Measurements from ENCODE around the gene BCDIN3D.

BCDIN3D gene

DNA sequence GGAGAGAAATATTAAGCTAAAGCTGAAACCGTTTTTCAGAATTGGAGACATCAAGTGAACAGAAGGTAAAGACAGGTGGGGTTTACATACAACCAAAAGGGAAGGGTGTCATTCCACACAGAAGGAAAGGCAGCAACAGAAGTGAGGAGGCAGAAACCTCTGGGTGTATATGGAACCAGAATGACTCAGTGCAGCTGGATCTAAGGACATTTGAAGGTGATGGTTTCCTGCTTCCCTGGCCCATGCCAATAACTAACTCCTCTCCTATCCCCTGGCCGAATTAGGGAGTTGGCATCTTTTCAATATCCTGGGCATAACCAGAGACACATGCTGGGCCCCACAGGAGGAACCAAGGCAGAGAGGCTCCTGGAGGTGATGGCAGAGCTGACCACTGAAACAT lies 23.1 kb downstream of the BCDIN3D start:
- no peak overlapping the region for H3K27ac ChIP-seq (ENCODE audit: low read depth, low read length)
- H3K36me3 ChIP-seq (ENCODE audit: control insufficient read depth, low read length): no peaks in the 10 kb centered on the region; the same call in 1 of the 2 replicates
- H3K79me2 ChIP-seq (ENCODE audit: control insufficient read depth, low read length): peaks cover 24% of the 10 kb centered on the region
- H3K27me3 ChIP-seq (ENCODE audit: control insufficient read depth, low read length): no peaks in the 10 kb centered on the region
- peaks cover 19% of the 10 kb centered on the region for H3K4me1 ChIP-seq (ENCODE audit: control insufficient read depth, low read length)
- H4K20me1 ChIP-seq (ENCODE audit: control insufficient read depth, insufficient read depth, low read depth, low read length): no peaks in the 10 kb centered on the region
- TF ChIP-seq EZH2phosphoT487 (IDR thresholded peaks at IDR 0.05; ENCODE audit: borderline replicate concordance, low read length): no peak
- TF ChIP-seq, protein P1, sequence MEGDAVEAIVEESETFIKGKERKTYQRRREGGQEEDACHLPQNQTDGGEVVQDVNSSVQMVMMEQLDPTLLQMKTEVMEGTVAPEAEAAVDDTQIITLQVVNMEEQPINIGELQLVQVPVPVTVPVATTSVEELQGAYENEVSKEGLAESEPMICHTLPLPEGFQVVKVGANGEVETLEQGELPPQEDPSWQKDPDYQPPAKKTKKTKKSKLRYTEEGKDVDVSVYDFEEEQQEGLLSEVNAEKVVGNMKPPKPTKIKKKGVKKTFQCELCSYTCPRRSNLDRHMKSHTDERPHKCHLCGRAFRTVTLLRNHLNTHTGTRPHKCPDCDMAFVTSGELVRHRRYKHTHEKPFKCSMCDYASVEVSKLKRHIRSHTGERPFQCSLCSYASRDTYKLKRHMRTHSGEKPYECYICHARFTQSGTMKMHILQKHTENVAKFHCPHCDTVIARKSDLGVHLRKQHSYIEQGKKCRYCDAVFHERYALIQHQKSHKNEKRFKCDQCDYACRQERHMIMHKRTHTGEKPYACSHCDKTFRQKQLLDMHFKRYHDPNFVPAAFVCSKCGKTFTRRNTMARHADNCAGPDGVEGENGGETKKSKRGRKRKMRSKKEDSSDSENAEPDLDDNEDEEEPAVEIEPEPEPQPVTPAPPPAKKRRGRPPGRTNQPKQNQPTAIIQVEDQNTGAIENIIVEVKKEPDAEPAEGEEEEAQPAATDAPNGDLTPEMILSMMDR (IDR thresholded peaks at IDR 0.05; ENCODE audit: low read depth, low read length, poor library complexity, severe bottlenecking): no peak
- no peaks in the 10 kb centered on the region for H3K9me2 ChIP-seq (replicated peaks; ENCODE audit: control insufficient read depth, low read length)
- H3K4me2 ChIP-seq (ENCODE audit: low read length): no peak overlapping the region
- no peaks in the 10 kb centered on the region for H3K9me3 ChIP-seq (ENCODE audit: control insufficient read depth, insufficient read depth, low read length)
- H3F3A ChIP-seq (ENCODE audit: control insufficient read depth, insufficient read depth): peaks cover 6% of the 10 kb centered on the region
- no peak overlapping the region for H3K4me3 ChIP-seq (ENCODE audit: low read length)

DNA sequence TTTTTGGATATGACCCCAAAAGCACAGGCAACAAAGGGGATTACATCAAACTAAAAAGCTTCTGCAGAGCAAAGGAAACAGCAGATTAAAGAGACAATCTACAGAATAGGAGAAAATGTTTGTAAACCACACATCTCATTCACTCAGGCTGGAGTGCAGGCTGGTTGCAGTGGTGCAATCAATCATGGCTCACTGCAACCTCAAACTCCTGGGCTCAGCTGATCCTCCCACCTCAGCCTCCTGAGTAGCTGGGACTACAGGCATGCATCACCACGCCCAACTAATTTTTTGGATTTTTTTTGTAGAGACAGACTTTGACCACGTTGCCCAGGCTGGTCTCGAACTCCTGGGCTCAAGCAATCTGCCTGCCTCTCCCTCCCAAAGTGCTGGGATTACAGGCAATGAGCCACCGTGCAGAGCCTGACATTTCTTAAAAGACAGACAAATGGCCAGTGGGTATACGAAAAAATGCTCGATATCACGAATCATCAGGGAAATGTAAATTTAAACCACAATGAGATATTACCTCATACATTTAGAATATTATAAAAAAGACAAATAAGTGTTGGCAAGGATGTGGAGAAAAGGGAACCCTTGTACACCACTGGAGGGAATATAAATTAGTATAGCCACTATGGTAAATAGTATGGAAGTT lies 24.5 kb downstream of the BCDIN3D start:
- Histone ChIP-seq H3K79me2 (ENCODE audit: control insufficient read depth, low read length) (peaks cover 18% of the 10 kb centered on the region), H3K9me3 (ENCODE audit: control insufficient read depth, insufficient read depth, low read length) (no peaks in the 10 kb centered on the region), H3K4me2 (ENCODE audit: low read length) (no peak overlapping the region), H3K27ac (ENCODE audit: low read depth, low read length) (no peak overlapping the region), H4K20me1 (ENCODE audit: control insufficient read depth, insufficient read depth, low read depth, low read length) (no peaks in the 10 kb centered on the region), H3K9me2 (replicated peaks; ENCODE audit: control insufficient read depth, low read length) (no peaks in the 10 kb centered on the region), H3K4me3 (ENCODE audit: low read length) (no peak overlapping the region), H3F3A (ENCODE audit: control insufficient read depth, insufficient read depth) (peaks cover 6% of the 10 kb centered on the region), H3K4me1 (ENCODE audit: control insufficient read depth, low read length) (peaks cover 24% of the 10 kb centered on the region), H3K27me3 (ENCODE audit: control insufficient read depth, low read length) (no peaks in the 10 kb centered on the region), H3K36me3 (ENCODE audit: control insufficient read depth, low read length) (no peaks in the 10 kb centered on the region; the same call in 1 of the 2 replicates)
- no peak for TF ChIP-seq EZH2phosphoT487 (IDR thresholded peaks at IDR 0.05; ENCODE audit: borderline replicate concordance, low read length)
- TF ChIP-seq, protein P1 (IDR thresholded peaks at IDR 0.05; ENCODE audit: low read depth, low read length, poor library complexity, severe bottlenecking): no peak

DNA sequence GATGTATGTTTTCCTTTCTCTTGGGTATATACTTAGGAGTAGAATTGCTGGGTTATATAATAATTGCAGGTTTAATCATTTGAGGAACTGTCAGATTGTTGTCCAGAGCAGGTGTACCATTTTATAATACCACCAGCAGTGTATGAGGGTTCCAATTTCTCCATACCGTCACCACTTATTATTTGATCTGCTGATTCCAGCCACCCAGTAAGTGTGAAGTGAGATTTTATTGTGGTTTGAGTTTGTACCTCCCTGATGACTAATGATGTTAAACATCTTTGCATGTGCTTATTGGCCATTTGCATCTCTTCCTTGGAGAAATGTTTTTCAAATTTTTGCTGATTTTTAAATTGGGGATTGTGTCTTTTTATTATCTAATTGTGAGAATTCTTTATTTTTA lies 29.8 kb downstream of the BCDIN3D start:
- TF ChIP-seq, protein P1 (IDR thresholded peaks at IDR 0.05; ENCODE audit: low read depth, low read length, poor library complexity, severe bottlenecking): no peak
- no peak for TF ChIP-seq EZH2phosphoT487 (IDR thresholded peaks at IDR 0.05; ENCODE audit: borderline replicate concordance, low read length)
- Histone ChIP-seq H3K4me2 (ENCODE audit: low read length) (peak overlapping the region; percentile 75), H3K4me3 (ENCODE audit: low read length) (no peak overlapping the region; the same call in 1 of the 2 replicates), H3K27me3 (ENCODE audit: control insufficient read depth, low read length) (no peaks in the 10 kb centered on the region), H3F3A (ENCODE audit: control insufficient read depth, insufficient read depth) (peaks cover 3% of the 10 kb centered on the region; the same call in 1 of the 2 replicates), H4K20me1 (ENCODE audit: control insufficient read depth, insufficient read depth, low read depth, low read length) (no peaks in the 10 kb centered on the region), H3K27ac (ENCODE audit: low read depth, low read length) (no peak overlapping the region; the same call in 1 of the 2 replicates), H3K9me2 (replicated peaks; ENCODE audit: control insufficient read depth, low read length) (no peaks in the 10 kb centered on the region), H3K36me3 (ENCODE audit: control insufficient read depth, low read length) (no peaks in the 10 kb centered on the region), H3K79me2 (ENCODE audit: control insufficient read depth, low read length) (0 out of 2 replicates have a peak, but pooled peaks cover 3% of the 10 kb centered on the region), H3K4me1 (ENCODE audit: control insufficient read depth, low read length) (peaks cover 44% of the 10 kb centered on the region), H3K9me3 (ENCODE audit: control insufficient read depth, insufficient read depth, low read length) (no peaks in the 10 kb centered on the region)

All from DOHH2 (cell line).